ENCODE data around the gene CYP11A1. TPM values are rescaled to one million over a fixed set of nuclear protein-coding genes. Genes with fewer than 3 reads are reported as not detected.

CYP11A1 gene
- total RNA-seq, 1 experiment from 2014 or later, result 1.7 TPM

DNA sequence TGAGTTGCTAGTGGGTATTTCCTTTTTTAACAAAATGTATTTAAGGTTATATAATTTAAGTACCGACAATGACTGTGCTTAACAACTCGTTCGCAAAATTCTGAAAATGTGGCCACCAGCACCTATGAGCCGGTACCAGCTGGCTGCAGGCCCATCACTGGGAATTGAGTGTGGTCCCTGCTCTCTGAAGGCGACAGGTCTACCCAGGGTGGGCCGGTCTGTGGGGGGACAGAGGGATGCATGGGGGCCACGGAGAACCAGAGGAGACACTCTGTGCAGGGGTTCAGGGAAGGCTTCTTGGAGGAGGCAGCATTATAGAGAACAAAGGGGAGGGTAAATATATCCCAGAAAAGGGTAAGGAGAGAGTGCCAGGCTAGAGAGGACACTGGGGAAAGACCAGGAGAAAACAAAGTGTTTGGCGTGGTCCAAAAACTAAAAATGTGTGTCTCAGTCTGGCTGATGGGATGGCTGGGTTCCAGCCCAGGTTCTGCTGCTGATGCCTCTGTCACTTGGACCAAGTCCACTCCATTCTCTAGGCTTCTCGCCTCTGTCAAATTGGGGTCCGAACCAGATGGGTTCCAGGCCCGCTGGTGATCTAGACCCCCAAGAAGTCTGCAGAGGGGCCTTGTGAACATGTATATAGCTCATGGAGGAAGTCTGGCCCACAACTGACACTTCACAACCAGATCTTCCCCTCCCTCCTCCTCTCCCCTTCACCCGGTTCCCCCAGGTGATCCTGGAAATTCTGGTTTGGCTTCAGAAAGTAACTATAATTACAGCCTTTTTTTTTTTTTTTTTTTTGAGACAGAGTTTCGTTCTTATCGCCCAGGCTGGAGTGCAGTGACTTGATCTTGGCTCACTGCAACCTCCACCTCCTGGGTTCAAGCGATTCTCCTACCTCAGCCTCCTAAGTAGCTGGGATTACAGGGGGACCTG lies 10.7 kb upstream of the CYP11A1 start:
- H3K27me3 Mint-ChIP-seq (ENCODE audit: low read depth), result peaks cover 4% of the 10 kb centered on the region
- H2BK12ac ChIP-seq (ENCODE audit: insufficient read length, low read depth, low read length), result no peak overlapping the region
- WGBS (ENCODE audit: extremely low coverage, insufficient read length, low lambda C conversion rate), result no CpG with 5 or more reads among the region's 15 CpGs
- H4K8ac ChIP-seq (replicated peaks; ENCODE audit: insufficient read length, low read depth, low read length), result no peak overlapping the region
- H4K20me1 ChIP-seq (ENCODE audit: control insufficient read depth, insufficient read depth, insufficient read length), result no peaks in the 10 kb centered on the region
- H3K9me3 ChIP-seq (ENCODE audit: control insufficient read depth, low read depth, low read length), result no peaks in the 10 kb centered on the region
- no peak overlapping the region for H2BK120ac ChIP-seq (ENCODE audit: low read depth, low read length, poor library complexity, severe bottlenecking)
- no peak overlapping the region for H3K4me3 Mint-ChIP-seq
- peak; percentile 23 for DNase-seq
- no peak overlapping the region for H3T11ph ChIP-seq (ENCODE audit: low read length)
- no peaks in the 10 kb centered on the region for H3K79me2 ChIP-seq (ENCODE audit: insufficient read depth, low read length)
- H3K79me1 ChIP-seq (ENCODE audit: insufficient read depth, low read depth, low read length, poor library complexity, severe bottlenecking), result no peaks in the 10 kb centered on the region
- H3K36me3 Mint-ChIP-seq (ENCODE audit: insufficient read depth in 1 of 3, low read depth in 3 of 3), result no peaks in the 10 kb centered on the region
- no peak overlapping the region for H3K18ac ChIP-seq (ENCODE audit: insufficient read length, low read depth, low read length)
- H3K27me3 ChIP-seq (ENCODE audit: insufficient read depth, low read length), result no peaks in the 10 kb centered on the region
- no peak overlapping the region for H2AK5ac ChIP-seq (ENCODE audit: insufficient read length, low read length)
- no peak overlapping the region for H3K9ac ChIP-seq (ENCODE audit: extremely low read depth, insufficient read length, low read length)
- no peak overlapping the region for H2BK20ac ChIP-seq (ENCODE audit: low read depth, low read length, poor library complexity, severe bottlenecking)
- no peak overlapping the region for H3K23ac ChIP-seq (ENCODE audit: insufficient read length, low read depth, low read length)
- no peaks in the 10 kb centered on the region; the same call in 1 of the 2 replicates for H3K4me1 ChIP-seq (ENCODE audit: insufficient read depth, low read length)
- H3K23me2 ChIP-seq (ENCODE audit: insufficient read length, low read depth, low read length, poor library complexity, severe bottlenecking), result peaks cover 11% of the 10 kb centered on the region
- no peak overlapping the region for H3K14ac ChIP-seq (ENCODE audit: insufficient read depth, low read length)
- H4K5ac ChIP-seq (ENCODE audit: insufficient read length, low read depth, low read length), result no peak overlapping the region
- no peak overlapping the region for H3K27ac Mint-ChIP-seq
- no peak overlapping the region for H3K4ac ChIP-seq (ENCODE audit: low read depth, low read length)
- no peak overlapping the region for H2BK15ac ChIP-seq (ENCODE audit: low read depth, low read length)
- H3K4me1 Mint-ChIP-seq, result peaks cover 17 to 31% of the 10 kb centered on the region in 2 experiments
- no peak overlapping the region for H4K91ac ChIP-seq (ENCODE audit: insufficient read length, low read depth, low read length)
- no peak overlapping the region for H3K4me2 ChIP-seq (ENCODE audit: insufficient read depth, insufficient read length, low read length)
- no peak for TF ChIP-seq CTCF (conservative IDR thresholded peaks at IDR 0.05)
- no peaks in the 10 kb centered on the region for H3K9me3 Mint-ChIP-seq
- H2BK5ac ChIP-seq (ENCODE audit: insufficient read length, low read length), result no peak overlapping the region
- H3K27ac ChIP-seq (ENCODE audit: insufficient read length, low read depth, low read length), result no peak overlapping the region
- no peak overlapping the region for H3K56ac ChIP-seq (ENCODE audit: insufficient read length, low read depth, low read length)
- H2AFZ ChIP-seq (ENCODE audit: low read length), result no peak overlapping the region
